Peyer's patch (tissue), 4 donors: ENCODE measurements around the gene VGLL1.

Experiments used
- CTCF ChIP-seq, 6 experiments: fragments of 450-650 bp in 4 of 6; fragments of 200-600 bp in 2 of 6; sonication (generic) in 1 of 6; IDR thresholded peaks; one replicate each; pipeline ENCODE4 v1.5.1; 2017 to 2019; ENCODE audit warnings: antibody characterized with exemption in 6 of 6, mild to moderate bottlenecking in 3 of 6, moderate library complexity in 1 of 6
- POLR2A ChIP-seq, 2 donors: fragments of 450-650 bp; IDR thresholded peaks; one replicate each; pipeline ENCODE4 v1.5.1; 2017; ENCODE audit warnings: antibody characterized with exemption in 2 of 2, mild to moderate bottlenecking in 2 of 2, moderate library complexity in 2 of 2

GRCh38 chrX:136551410-136551809 is 19.4 kb downstream of the VGLL1 start:
- TF ChIP-seq CTCF (IDR thresholded peaks at IDR 0.05) (no peak), POLR2A (IDR thresholded peaks at IDR 0.05) (no peak)
